Measurements from ENCODE around the gene MOG. TPM values are rescaled to one million over a fixed set of nuclear protein-coding genes. Genes with fewer than 3 reads are reported as not detected.

The MOG gene
- total RNA-seq (2014; rRNA removed; shearing (Covaris generic)): not detected in 2 replicates

- H3K27me3 ChIP-seq (replicated peaks): peaks cover 4% of the 10 kb centered on the region
- H3K36me3 ChIP-seq: no peaks in the 10 kb centered on the region
- H3K4me1 ChIP-seq (replicated peaks): no peaks in the 10 kb centered on the region
- no peak within 1 kb of the TSS for H3K27ac ChIP-seq
- H3K4me3 ChIP-seq: no peak within 1 kb of the TSS
- H3K9me3 ChIP-seq (replicated peaks): no peaks in the 10 kb centered on the region
- DNase-seq (ENCODE audit: low read depth in 1 of 2, low spot score in 2 of 2): no peak
These were observed at the start of gene MOG for GRCh38 chr6:29656798-29657197. TSS of gene MOG (plus strand) at chr6:29657092. CDS start at chr6:29657210, 118 bp downstream.

GRCh38 chr6:29608131-29608530 is 48.8 kb upstream of the MOG start:
- Histone ChIP-seq H3K4me3 (no peak overlapping the region), H3K9me3 (replicated peaks) (no peaks in the 10 kb centered on the region), H3K4me1 (replicated peaks) (no peaks in the 10 kb centered on the region), H3K27ac (no peak overlapping the region), H3K36me3 (peaks cover 14% of the 10 kb centered on the region), H3K27me3 (replicated peaks) (no peaks in the 10 kb centered on the region)
- no peak for DNase-seq (ENCODE audit: low read depth in 1 of 2, low spot score in 2 of 2)

GRCh38 chr6:29610540-29610939 is 46.4 kb upstream of the MOG start:
- no peak overlapping the region for H3K27ac ChIP-seq
- no peak for DNase-seq (ENCODE audit: low read depth in 1 of 2, low spot score in 2 of 2)
- no peaks in the 10 kb centered on the region for H3K27me3 ChIP-seq (replicated peaks)
- peaks cover 12% of the 10 kb centered on the region for H3K4me1 ChIP-seq (replicated peaks)
- peaks cover 23% of the 10 kb centered on the region for H3K36me3 ChIP-seq
- no peaks in the 10 kb centered on the region for H3K9me3 ChIP-seq (replicated peaks)
- no peak overlapping the region for H3K4me3 ChIP-seq

GRCh38 chr6:29611426-29611825 is 45.5 kb upstream of the MOG start:
- H3K4me1 ChIP-seq (replicated peaks): peaks cover 12% of the 10 kb centered on the region
- H3K27ac ChIP-seq: no peak overlapping the region
- H3K27me3 ChIP-seq (replicated peaks): no peaks in the 10 kb centered on the region
- no peak for DNase-seq (ENCODE audit: low read depth in 1 of 2, low spot score in 2 of 2)
- H3K9me3 ChIP-seq (replicated peaks): no peaks in the 10 kb centered on the region
- no peak overlapping the region for H3K4me3 ChIP-seq
- H3K36me3 ChIP-seq: peaks cover 23% of the 10 kb centered on the region

- peaks cover 12% of the 10 kb centered on the region for H3K4me1 ChIP-seq (replicated peaks)
- no peak overlapping the region for H3K4me3 ChIP-seq
- no peaks in the 10 kb centered on the region for H3K27me3 ChIP-seq (replicated peaks)
- H3K36me3 ChIP-seq: peaks cover 26% of the 10 kb centered on the region
- no peaks in the 10 kb centered on the region for H3K9me3 ChIP-seq (replicated peaks)
- no peak overlapping the region for H3K27ac ChIP-seq
- DNase-seq (ENCODE audit: low read depth in 1 of 2, low spot score in 2 of 2): no peak
These were observed 38.9 kb upstream of the MOG start for GRCh38 chr6:29617782-29618554.

GRCh38 chr6:29619578-29620160 is 37.2 kb upstream of the MOG start:
- Histone ChIP-seq H3K36me3 (peaks cover 15% of the 10 kb centered on the region; the same call in 1 of the 2 replicates), H3K4me3 (no peak overlapping the region), H3K27me3 (replicated peaks) (no peaks in the 10 kb centered on the region), H3K27ac (no peak overlapping the region), H3K4me1 (replicated peaks) (peaks cover under 1% of the 10 kb centered on the region; the same call in 1 of the 2 replicates), H3K9me3 (replicated peaks) (no peaks in the 10 kb centered on the region)
- no peak for DNase-seq (ENCODE audit: low read depth in 1 of 2, low spot score in 2 of 2)

- H3K27me3 ChIP-seq (replicated peaks): no peaks in the 10 kb centered on the region
- H3K4me1 ChIP-seq (replicated peaks): no peaks in the 10 kb centered on the region
- no peaks in the 10 kb centered on the region for H3K9me3 ChIP-seq (replicated peaks)
- no peak overlapping the region for H3K27ac ChIP-seq
- H3K4me3 ChIP-seq: no peak overlapping the region
- DNase-seq (ENCODE audit: low read depth in 1 of 2, low spot score in 2 of 2): no peak
- H3K36me3 ChIP-seq: peaks cover 15% of the 10 kb centered on the region; the same call in 1 of the 2 replicates
These were observed 36.3 kb upstream of the MOG start for GRCh38 chr6:29620630-29621029.

- Histone ChIP-seq H3K9me3 (replicated peaks) (no peaks in the 10 kb centered on the region), H3K27me3 (replicated peaks) (no peaks in the 10 kb centered on the region)
These were observed 32.4 kb upstream of the MOG start for GRCh38 chr6:29624520-29624961.

GRCh38 chr6:29625337-29625930 is 31.5 kb upstream of the MOG start:
- H3K36me3 ChIP-seq: peaks cover 6% of the 10 kb centered on the region; the same call in 1 of the 2 replicates
- H3K4me3 ChIP-seq: no peak overlapping the region
- no peaks in the 10 kb centered on the region for H3K9me3 ChIP-seq (replicated peaks)
- H3K27me3 ChIP-seq (replicated peaks): no peaks in the 10 kb centered on the region
- DNase-seq (ENCODE audit: low read depth in 1 of 2, low spot score in 2 of 2): no peak
- no peak overlapping the region for H3K27ac ChIP-seq
- peaks cover 13% of the 10 kb centered on the region for H3K4me1 ChIP-seq (replicated peaks)

More at GRCh38 chr6:29624520-29624961, 32.4 kb upstream of the MOG start:
- Histone ChIP-seq H3K4me3 (no peak overlapping the region), H3K27ac (no peak overlapping the region), H3K4me1 (replicated peaks) (peaks cover 13% of the 10 kb centered on the region), H3K36me3 (peaks cover 8% of the 10 kb centered on the region; the same call in 1 of the 2 replicates)
- no peak for DNase-seq (ENCODE audit: low read depth in 1 of 2, low spot score in 2 of 2)

GRCh38 chr6:29626948-29627754 is 29.7 kb upstream of the MOG start:
- H3K4me1 ChIP-seq (replicated peaks): peaks cover 18% of the 10 kb centered on the region
- no peak overlapping the region for H3K27ac ChIP-seq
- no peak for DNase-seq (ENCODE audit: low read depth in 1 of 2, low spot score in 2 of 2)
- H3K36me3 ChIP-seq: peaks cover 1% of the 10 kb centered on the region
- H3K9me3 ChIP-seq (replicated peaks): no peaks in the 10 kb centered on the region
- H3K27me3 ChIP-seq (replicated peaks): no peaks in the 10 kb centered on the region
- peak overlapping the region; percentile 44 for H3K4me3 ChIP-seq

- H3K9me3 ChIP-seq (replicated peaks): no peaks in the 10 kb centered on the region
- peak in 1 of 2 experiments; percentile 83 for DNase-seq (ENCODE audit: low read depth in 1 of 2, low spot score in 2 of 2)
- peaks cover 20% of the 10 kb centered on the region for H3K4me1 ChIP-seq (replicated peaks)
- no peaks in the 10 kb centered on the region for H3K27me3 ChIP-seq (replicated peaks)
- H3K27ac ChIP-seq: 0 out of 2 replicates have a peak overlapping the region, but pooled peaks have one; percentile 36
- H3K4me3 ChIP-seq: peak overlapping the region; percentile 44
- no peaks in the 10 kb centered on the region; the same call in 1 of the 2 replicates for H3K36me3 ChIP-seq
These were observed 29.0 kb upstream of the MOG start for GRCh38 chr6:29627755-29628418.

- H3K27ac ChIP-seq: 0 out of 2 replicates have a peak overlapping the region, but pooled peaks have one; percentile 36
- H3K9me3 ChIP-seq (replicated peaks): no peaks in the 10 kb centered on the region
- peak overlapping the region; percentile 44 for H3K4me3 ChIP-seq
- no peaks in the 10 kb centered on the region for H3K27me3 ChIP-seq (replicated peaks)
- H3K4me1 ChIP-seq (replicated peaks): peaks cover 24% of the 10 kb centered on the region
- DNase-seq (ENCODE audit: low read depth in 1 of 2, low spot score in 2 of 2): peak; percentile 67 to 82
- H3K36me3 ChIP-seq: no peaks in the 10 kb centered on the region; the same call in 1 of the 2 replicates
These were observed 28.2 kb upstream of the MOG start for GRCh38 chr6:29628419-29629281.
